NCI-H1048 (cell line): ENCODE measurements around the gene SLCO1C1.
A peak's percentile ranks its signal among the peaks of the same experiment; 100 is the strongest.
"Not testable (repeated sequence)": the region's sequence is repeated elsewhere in the genome, so short reads cannot be mapped to it uniquely, and the experiment has no call there.

Experiments
- DNase-seq: peaks from one replicate; lab custom pipeline; 2025; lab: John Stamatoyannopoulos, UW

Gene SLCO1C1

DNA sequence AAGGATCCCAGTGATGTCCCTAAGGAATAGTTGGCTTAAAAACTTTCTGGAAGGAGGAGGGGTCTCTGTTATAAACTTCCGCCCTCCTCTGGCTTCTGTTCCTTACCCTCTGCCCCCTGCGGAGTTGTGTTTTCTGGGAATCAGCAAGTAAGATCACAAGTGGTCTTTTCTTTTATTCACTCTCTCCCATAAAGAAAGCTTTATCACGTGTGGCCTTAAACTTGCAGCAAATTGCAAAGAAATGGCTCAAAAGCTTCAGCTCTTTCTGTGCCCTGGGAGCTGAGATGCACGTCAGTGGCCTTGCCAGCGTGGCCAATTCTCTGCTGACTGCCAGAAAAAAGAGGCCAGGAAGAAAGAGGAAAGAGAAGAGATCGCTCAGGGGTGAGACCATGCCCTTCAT, at the start of gene SLCO1C1:
SLCO1C1 (plus strand) TSS at position 101 of the 400 bp plus-strand sequence. CDS start 4,245 bp downstream, outside the sequence.
- DNase-seq: no peak

DNA sequence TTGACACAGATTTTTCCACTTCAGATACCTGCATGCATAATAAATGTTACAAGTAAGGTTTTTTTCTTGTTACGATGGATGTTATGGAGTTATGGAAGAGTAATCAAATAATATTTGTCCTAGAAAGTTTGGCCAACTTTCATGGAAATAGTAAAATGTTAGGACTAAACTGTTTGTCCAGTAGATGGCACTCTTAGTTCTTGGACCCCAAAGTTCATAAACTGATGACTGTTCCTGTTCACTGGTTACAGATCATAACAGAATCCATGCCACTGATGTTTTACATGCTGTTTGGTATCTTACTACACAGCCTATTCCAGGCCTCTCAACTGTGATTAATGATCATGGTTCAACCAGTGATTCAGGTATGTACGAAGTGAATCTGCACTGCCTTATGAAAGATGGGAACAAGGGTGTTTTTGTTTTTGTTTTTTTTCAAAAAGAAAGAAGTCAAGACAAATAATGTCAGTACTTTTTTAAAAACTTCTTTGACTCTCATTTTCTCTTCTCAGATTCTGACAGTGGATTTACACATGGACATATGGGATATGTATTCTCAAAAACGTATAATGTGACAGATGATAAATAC, 48.8 kb upstream of the SLCO1C1 start:
- DNase-seq: no peak

DNA sequence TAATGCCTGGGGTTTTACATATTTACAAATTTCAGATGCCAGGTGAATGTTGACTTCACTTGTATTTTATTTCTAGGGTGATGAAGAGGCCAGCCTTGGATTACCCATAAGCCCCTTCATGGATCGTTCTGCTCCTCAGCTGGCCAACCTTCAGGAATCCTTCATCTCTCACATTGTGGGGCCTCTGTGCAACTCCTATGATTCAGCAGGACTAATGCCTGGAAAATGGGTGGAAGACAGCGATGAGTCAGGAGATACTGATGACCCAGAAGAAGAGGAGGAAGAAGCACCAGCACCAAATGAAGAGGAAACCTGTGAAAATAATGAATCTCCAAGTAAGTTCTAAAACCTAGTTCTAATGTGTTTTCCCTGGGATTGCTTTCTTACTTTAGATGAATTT, 41.3 kb upstream of the SLCO1C1 start:
- no peak for DNase-seq

DNA sequence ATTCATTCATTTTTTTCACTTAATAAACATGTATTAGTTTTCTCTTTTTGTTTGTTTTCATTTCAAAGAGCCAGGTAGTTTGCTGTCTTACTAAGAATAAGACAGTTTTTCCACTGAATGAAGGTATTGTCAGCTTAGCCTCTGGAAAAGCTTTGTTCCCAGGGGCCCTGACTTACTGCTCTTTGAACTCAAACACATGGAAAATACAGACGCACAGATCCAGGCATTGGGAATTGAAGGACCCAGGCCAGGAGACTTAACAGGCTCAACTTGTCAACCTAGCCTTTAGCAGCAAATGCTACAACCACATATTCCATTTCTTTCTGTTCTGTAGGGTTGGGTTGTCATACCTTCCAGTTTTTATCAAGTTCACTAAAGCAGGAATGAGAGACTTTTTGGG, 38.5 kb upstream of the SLCO1C1 start:
- DNase-seq: no peak

DNA sequence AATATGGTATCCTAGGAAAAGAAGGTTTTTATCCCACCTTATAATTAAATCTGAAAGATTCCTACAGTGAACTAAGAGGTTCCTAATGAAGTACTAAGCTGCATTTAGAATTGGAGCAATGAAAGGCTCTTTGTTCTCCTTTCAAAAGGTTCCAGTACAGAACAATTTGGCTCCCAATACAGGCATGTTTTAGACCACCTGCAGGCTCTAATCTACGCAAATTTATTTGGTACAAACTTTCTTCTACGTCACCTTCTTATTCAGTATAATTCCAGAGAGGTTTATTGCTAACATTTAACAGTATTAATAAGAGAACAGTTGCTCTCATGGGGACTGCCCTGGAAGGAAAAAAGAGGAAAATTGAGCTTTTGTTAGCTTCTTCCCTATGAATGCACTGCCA, 37.6 kb upstream of the SLCO1C1 start:
- peak; percentile 46 for DNase-seq

DNA sequence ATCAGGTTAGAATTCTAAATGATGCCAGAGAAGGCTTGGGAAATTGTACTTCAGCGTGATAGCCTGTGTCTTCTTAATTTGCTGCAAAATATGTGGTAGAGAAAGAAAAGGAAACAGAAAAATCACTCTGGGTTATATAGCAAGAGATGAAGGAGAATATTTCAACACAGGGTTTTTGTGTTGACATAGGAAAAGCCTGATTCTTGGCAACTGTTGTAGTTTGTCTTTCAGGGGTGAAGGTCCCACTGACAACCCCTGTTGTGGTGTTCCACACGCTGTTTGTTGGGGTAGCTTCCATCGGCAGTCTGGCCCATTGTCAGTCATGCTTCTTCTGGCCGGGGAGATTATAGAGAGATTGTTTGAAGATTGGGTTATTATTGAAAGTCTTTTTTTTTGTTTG, 13.8 kb upstream of the SLCO1C1 start:
- DNase-seq: no peak

DNA sequence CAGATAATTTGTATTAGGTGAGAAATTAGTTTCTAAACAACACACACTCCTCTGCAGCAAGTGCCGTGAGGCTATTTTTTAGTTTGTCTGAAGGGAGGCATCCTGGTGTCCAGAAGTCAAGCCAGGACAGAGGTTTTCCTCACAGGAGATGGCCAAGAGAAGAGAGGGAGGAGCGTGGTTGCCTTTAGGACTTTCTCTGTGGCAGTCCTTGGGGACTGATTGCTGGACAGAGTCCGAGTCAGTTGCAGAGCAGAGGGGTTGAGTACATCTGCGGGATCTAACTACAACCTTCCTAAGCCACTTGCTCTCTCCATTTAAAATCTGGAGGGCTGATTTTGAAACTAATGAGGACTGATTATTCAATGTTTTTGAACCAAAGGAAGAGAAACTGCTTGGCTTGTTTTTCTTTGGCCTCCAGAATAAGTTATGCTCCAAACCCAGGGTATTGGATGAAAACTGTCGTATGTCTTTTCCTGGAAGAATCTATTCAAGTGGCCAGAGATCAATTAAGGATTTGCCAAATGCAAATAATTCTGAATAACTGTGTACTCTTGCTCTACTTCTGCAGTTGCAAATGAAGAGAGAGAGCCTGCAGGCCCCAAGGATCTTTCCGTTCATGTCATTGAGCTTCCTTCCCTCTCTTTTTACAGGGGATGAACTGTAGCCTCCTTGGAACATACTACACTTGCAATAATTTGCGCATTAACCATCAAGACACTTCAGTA, 1.2 kb downstream of the SLCO1C1 start:
- DNase-seq: no peak

- no peak for DNase-seq
These were observed 6.0 kb downstream of the SLCO1C1 start for GRCh38 chr12:20701106-20701505.

- DNase-seq: no peak
These were observed 9.7 kb downstream of the SLCO1C1 start for GRCh38 chr12:20704860-20705259.

DNA sequence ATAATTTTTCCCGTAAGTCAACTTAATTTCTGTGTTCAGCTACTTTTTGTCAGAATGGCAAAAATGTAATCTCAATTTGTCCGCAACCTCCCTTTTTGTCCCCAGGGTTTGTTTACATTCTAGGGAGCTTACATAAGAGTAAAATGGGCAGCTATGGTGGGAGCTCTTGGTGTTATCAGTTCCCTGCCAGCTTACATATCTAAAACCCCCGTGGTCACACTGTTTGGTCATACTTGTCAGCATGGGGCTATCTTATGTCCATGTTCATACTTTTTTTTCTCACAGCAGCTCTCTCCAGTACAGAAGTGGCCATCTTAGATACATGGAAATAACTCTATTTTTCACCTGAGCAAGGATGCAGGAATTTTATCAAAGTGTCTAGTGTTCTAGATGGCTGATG, 16.7 kb downstream of the SLCO1C1 start:
- no peak for DNase-seq

- DNase-seq: no peak
These were observed 20.9 kb downstream of the SLCO1C1 start for GRCh38 chr12:20716037-20716436.

- no peak for DNase-seq
These were observed 21.9 kb downstream of the SLCO1C1 start for GRCh38 chr12:20716985-20717384.

GRCh38 chr12:20718294-20718693, 23.2 kb downstream of the SLCO1C1 start:
- DNase-seq: no peak

- DNase-seq: no peak
These were observed 27.0 kb downstream of the SLCO1C1 start for GRCh38 chr12:20722142-20722541.

GRCh38 chr12:20731274-20731673, 36.1 kb downstream of the SLCO1C1 start:
- DNase-seq: no peak

- DNase-seq: no peak
These were observed 45.8 kb downstream of the SLCO1C1 start for GRCh38 chr12:20740972-20741371.

- DNase-seq: no peak
These were observed 53.1 kb downstream of the SLCO1C1 start for GRCh38 chr12:20748198-20748597.

DNA sequence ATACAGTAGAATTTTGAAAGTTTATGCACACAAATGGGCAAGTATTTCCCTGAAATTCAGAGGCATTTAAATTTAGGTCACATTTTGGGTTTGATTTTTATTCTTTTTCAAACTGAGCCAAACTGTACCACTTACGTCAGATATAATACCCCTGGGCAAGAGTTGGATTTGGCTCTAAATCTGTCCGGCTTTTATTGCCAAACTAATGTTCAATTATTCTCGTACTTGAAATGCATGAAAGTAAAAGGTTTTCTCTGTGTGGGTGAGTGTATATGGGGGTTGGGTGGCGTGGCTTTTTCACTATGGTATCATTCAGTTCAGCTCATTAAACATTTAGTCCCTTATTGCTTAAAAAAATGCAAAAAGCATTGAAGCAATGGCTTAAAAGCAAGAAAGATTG, 55.9 kb downstream of the SLCO1C1 start:
- no peak for DNase-seq

DNA sequence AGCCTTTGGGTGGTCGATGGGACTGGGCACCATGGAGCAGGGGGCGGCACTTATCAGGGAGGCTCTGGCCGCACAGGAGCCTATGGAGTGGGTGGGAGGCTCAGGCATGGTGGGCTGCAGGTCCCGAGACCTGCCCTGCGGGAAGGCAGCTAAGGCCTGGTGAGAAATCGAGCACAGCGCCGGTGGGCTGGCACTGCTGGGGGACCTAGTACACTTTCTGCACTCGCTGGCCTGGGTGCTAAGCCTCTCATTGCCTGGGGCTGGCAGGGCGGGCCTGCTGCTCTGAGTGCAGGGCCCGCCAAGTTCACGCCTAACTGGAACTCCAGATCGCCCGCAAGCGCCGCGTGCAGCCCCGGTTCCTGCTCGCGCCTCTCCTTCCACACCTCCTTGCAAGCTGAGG, 82.3 kb downstream of the SLCO1C1 start:
- DNase-seq: no peak

DNA sequence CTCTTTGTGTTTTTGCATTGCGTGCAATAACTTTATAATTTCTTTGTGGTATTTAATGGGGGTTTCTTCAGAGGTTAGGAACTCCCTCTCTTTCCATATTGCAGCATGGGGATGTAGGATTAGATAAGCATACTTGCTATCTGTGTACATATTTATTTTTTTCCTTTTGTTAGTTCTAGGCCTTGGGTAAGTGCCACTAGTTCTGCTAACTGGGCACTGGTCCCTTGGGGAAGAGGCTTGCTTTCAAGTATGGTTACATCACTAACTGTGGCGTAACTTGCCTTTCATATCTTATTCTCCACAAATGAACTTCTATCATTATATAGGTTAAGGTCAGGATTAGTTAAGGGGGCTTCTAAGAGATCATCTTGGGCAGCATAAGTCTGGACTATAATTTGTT, 83.8 kb downstream of the SLCO1C1 start:
- DNase-seq: no peak

GRCh38 chr12:20779971-20780370, 84.8 kb downstream of the SLCO1C1 start:
- not testable (repeated sequence) for DNase-seq

DNA sequence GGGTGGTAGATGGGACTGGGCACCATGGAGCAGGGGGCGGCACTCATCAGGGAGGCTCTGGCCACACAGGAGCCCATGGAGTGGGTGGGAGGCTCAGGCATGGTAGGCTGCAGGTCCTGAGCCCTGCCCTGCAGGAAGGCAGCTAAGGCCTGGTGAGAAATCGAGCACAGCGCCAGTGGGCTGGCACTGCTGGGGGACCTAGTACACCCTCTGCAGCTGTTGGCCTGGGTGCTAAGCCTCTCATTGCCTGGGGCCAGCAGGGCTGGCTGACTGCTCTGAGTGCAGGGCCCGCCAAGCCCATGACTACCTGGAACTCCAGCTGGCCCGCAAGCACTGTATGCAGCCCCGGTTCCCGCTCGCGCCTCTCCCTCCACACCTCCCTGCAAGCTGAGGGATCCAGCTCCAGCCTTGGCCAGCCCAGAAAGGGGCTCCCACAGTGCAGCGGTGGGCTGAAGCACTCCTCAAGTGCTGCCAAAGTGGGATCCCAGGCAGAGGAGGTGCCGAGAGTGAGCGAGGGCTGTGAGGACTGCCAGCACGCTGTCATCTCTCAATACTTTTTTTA, 88.7 kb downstream of the SLCO1C1 start:
- not testable (repeated sequence) for DNase-seq

- no peak for DNase-seq
These were observed 97.8 kb downstream of the SLCO1C1 start for GRCh38 chr12:20792971-20793370.

- no peak for DNase-seq
These were observed 103.4 kb downstream of the SLCO1C1 start for GRCh38 chr12:20798554-20798953.
